HG03064 (cell line): Measurements from ENCODE around the gene IL1RAPL2.
"Not testable (repeated sequence)": the region's sequence is repeated elsewhere in the genome, so short reads cannot be mapped to it uniquely, and the experiment has no call there.

Experiments used
- ATAC-seq: cut with Tn5 transposase; IDR thresholded peaks from one replicate; pipeline ENCODE4 v1.9.1; 2021; ENCODE audit warnings: low read depth; ENCODE audit not compliant: unreplicated experiment

Gene IL1RAPL2

GRCh38 chrX:105237407-105237806, 671.4 kb downstream of the IL1RAPL2 start:
- not testable (repeated sequence) for ATAC-seq

GRCh38 chrX:105241056-105241455, 675.1 kb downstream of the IL1RAPL2 start:
- ATAC-seq: no peak

- no peak for ATAC-seq
Measured at GRCh38 chrX:105260291-105261043, 694.5 kb downstream of the IL1RAPL2 start.

- no peak for ATAC-seq
Measured at GRCh38 chrX:105263171-105263570, 697.2 kb downstream of the IL1RAPL2 start.

- ATAC-seq: no peak
Measured at GRCh38 chrX:105263801-105264200, 697.8 kb downstream of the IL1RAPL2 start.

- no peak for ATAC-seq
Measured at GRCh38 chrX:105265093-105265492, 699.1 kb downstream of the IL1RAPL2 start.

- no peak for ATAC-seq
Measured at GRCh38 chrX:105266456-105266855, 700.5 kb downstream of the IL1RAPL2 start.

GRCh38 chrX:105267167-105267566, 701.2 kb downstream of the IL1RAPL2 start:
- no peak for ATAC-seq

GRCh38 chrX:105269386-105269785, 703.4 kb downstream of the IL1RAPL2 start:
- ATAC-seq: no peak

- ATAC-seq: no peak
Measured at GRCh38 chrX:105273326-105273725, 707.3 kb downstream of the IL1RAPL2 start.

- ATAC-seq: no peak
Measured at GRCh38 chrX:105274091-105274490, 708.1 kb downstream of the IL1RAPL2 start.

GRCh38 chrX:105277132-105277531, 711.1 kb downstream of the IL1RAPL2 start:
- no peak for ATAC-seq

GRCh38 chrX:105282077-105282476, 716.1 kb downstream of the IL1RAPL2 start:
- ATAC-seq: no peak

GRCh38 chrX:105297041-105297440, 731.0 kb downstream of the IL1RAPL2 start:
- no peak for ATAC-seq

- no peak for ATAC-seq
Measured at GRCh38 chrX:105299286-105299685, 733.3 kb downstream of the IL1RAPL2 start.

- ATAC-seq: no peak
Measured at GRCh38 chrX:105302246-105302645, 736.2 kb downstream of the IL1RAPL2 start.

- no peak for ATAC-seq
Measured at GRCh38 chrX:105307762-105308161, 741.8 kb downstream of the IL1RAPL2 start.

GRCh38 chrX:105313596-105313995, 747.6 kb downstream of the IL1RAPL2 start:
- no peak for ATAC-seq

- ATAC-seq: no peak
Measured at GRCh38 chrX:105314458-105314857, 748.5 kb downstream of the IL1RAPL2 start.

GRCh38 chrX:105315248-105315647, 749.2 kb downstream of the IL1RAPL2 start:
- ATAC-seq: no peak

- no peak for ATAC-seq
Measured at GRCh38 chrX:105317117-105317516, 751.1 kb downstream of the IL1RAPL2 start.

- no peak for ATAC-seq
Measured at GRCh38 chrX:105323928-105324327, 757.9 kb downstream of the IL1RAPL2 start.

- no peak for ATAC-seq
Measured at GRCh38 chrX:105328773-105329172, 762.8 kb downstream of the IL1RAPL2 start.
